GM18511 (cell line): ENCODE data around the gene MCOLN3.
"Not testable (repeated sequence)": the region's sequence is repeated elsewhere in the genome, so short reads cannot be mapped to it uniquely, and the experiment has no call there.

Experiments used
- ATAC-seq: cut with Tn5 transposase; IDR thresholded peaks from one replicate; pipeline ENCODE4 v1.9.1; 2021; ENCODE audit warnings: mild to moderate bottlenecking, moderate library complexity; ENCODE audit not compliant: unreplicated experiment

Gene MCOLN3

DNA sequence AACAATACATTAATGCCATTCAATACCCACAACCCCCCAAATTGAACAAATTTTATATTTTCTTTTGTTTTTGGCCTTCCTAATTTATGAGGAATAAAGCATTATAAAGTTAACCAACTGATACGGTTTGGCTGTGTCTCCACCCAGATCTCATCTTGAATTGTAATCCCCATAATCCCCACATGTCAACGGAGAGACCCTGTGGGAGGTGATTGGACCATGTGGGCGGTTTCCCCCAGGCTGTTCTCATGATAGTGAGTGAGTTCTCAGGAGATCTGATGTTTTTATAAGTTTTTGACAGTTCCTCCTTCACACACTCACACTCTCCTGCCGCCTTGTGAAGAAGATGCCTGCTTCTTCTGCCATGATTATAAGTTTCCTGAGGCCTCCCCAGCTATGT, 6.4 kb upstream of the MCOLN3 start:
- no peak for ATAC-seq

GRCh38 chr1:85049735-85050166, 1.5 kb upstream of the MCOLN3 start:
- ATAC-seq: no peak

DNA sequence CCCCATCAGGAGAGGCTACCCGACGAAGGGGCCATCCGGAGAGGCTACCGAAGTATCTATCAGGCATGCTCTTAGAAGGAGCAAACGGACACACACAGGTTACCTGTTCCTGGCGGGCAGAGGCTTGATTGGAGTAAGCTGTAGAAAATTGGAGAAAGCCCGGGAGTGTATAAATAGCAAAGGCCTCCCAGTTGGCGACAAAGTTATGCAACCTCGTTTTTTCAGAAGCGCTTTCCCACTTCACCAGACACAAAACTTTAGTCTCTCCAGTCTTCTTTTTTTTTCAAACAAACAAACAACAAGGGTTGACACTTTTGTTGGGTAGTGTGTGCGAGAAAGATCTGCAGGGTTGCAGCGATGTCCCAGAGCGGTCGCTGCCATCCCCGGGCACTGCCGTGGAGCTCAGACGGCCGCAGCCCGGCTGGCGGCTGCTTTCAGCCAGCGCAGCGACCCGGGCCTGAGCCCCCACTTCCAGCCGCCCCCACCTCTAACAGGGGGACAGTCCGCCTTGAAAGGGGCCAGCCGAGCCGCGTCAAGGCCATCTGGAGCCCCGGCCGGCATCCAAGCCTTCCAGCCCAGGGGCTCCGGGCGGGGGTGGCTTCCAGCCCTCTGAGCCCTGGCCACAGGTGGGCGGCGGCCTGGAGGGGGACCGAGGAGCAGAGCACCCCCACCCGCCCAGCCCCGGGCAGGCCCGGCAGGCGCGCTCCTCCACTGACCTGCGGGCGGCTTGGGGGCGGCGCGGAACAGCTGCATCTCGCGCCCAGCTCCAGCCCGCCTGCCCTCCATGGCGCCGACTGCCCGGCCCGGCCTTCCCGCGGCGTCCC, 616 bp downstream of the MCOLN3 start:
- ATAC-seq: peak; percentile 69

DNA sequence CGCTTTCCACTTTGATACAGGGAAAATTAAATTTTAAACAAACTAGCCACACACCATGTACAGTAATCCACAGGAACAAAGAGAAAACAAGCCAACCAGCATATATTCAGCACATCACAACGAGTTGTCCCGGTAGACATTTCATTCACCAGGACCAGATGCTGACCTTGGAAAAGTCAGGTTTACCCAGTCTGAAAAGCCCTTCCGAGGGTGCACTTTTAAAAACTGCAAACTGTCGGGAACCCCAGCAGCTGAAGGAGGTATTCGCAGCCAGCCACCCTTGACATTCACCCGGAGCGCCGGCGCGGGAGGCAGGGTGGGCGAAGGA, 1.2 kb downstream of the MCOLN3 start:
- no peak for ATAC-seq

- no peak for ATAC-seq
These were observed 5.9 kb downstream of the MCOLN3 start for GRCh38 chr1:85042413-85042812.

GRCh38 chr1:85041793-85042192, 6.5 kb downstream of the MCOLN3 start:
- ATAC-seq: no peak

GRCh38 chr1:85033221-85033620, 15.1 kb downstream of the MCOLN3 start:
- no peak for ATAC-seq

- no peak for ATAC-seq
These were observed 17.8 kb downstream of the MCOLN3 start for GRCh38 chr1:85030536-85030935.

- ATAC-seq: no peak
These were observed 20.1 kb downstream of the MCOLN3 start for GRCh38 chr1:85028151-85028550.

- peak; percentile 91 for ATAC-seq
These were observed 20.9 kb downstream of the MCOLN3 start for GRCh38 chr1:85027242-85027983.

GRCh38 chr1:85025940-85026339, 22.4 kb downstream of the MCOLN3 start:
- no peak for ATAC-seq

- ATAC-seq: no peak
These were observed 23.6 kb downstream of the MCOLN3 start for GRCh38 chr1:85024736-85025135.

GRCh38 chr1:85022700-85023099, 25.6 kb downstream of the MCOLN3 start:
- no peak for ATAC-seq

- ATAC-seq: no peak
These were observed 28.3 kb downstream of the MCOLN3 start for GRCh38 chr1:85019994-85020393.

DNA sequence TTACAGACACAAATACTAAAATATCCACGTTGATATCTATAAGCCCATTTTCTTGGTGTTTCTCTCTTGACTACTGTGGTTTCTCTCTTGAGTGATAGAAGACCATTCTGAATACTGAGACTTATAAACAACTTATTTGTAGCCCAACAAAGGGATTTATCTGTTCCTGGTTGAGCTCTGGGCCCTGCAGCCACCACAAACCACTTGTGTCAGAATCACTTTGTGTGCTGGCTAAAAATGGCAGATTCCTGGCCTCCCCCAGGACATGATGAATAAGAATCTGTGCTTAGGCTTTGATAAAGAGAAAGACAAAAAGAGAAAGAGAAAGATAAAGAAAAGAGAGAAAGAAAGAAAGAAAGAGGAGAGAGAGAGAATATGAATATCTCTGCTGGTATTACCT, 32.5 kb downstream of the MCOLN3 start:
- ATAC-seq: no peak

DNA sequence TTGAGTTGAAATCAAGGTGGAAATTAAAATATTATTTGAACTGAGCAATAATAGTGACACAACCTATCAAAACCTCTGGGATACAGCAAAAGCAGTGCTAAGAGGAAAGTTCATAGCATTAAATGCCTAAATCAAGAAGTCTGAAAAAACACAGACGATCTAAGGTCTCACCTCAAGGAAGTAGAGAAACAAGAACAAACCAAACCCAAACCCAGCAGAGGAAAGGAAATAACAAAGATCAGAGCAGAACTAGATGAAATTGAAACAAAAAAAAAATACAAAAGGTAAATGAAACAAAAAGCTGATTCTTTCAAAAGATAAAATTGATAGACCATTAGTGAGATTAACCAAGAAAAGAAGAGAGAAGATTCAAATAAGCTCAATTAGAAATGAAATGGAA, 42.7 kb downstream of the MCOLN3 start:
- not testable (repeated sequence) for ATAC-seq

- ATAC-seq: no peak
These were observed 46.6 kb downstream of the MCOLN3 start for GRCh38 chr1:85001742-85002141.

DNA sequence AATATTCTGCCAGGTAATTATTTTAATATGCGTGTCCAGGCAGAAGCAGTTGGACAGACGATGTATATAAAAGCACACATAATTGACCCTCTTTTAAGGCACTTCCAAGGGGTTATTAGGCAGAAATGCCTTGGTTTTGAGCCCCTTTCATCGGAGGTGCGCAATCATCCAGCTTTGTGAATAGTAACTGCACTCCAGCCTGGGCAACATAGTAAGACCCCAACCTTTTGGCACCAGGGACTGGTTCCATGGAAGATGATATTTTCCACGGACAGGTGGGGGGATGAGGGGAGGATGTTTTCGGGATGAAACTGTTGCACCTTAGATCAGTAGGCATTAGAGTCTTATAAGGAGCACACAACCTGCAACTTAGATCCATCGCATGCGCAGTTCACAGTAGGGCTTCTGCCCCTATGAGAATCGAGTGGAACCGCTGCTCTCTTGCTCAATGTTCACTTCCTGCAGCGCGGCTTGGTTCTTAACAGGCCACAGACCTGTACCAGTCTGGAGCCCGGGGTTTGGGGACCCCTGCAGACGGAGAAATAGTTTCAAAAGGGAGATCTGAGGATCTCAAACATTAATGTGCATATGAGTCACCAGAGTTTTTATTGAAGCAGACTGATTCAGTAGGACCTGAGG, 49.5 kb downstream of the MCOLN3 start:
- no peak for ATAC-seq

DNA sequence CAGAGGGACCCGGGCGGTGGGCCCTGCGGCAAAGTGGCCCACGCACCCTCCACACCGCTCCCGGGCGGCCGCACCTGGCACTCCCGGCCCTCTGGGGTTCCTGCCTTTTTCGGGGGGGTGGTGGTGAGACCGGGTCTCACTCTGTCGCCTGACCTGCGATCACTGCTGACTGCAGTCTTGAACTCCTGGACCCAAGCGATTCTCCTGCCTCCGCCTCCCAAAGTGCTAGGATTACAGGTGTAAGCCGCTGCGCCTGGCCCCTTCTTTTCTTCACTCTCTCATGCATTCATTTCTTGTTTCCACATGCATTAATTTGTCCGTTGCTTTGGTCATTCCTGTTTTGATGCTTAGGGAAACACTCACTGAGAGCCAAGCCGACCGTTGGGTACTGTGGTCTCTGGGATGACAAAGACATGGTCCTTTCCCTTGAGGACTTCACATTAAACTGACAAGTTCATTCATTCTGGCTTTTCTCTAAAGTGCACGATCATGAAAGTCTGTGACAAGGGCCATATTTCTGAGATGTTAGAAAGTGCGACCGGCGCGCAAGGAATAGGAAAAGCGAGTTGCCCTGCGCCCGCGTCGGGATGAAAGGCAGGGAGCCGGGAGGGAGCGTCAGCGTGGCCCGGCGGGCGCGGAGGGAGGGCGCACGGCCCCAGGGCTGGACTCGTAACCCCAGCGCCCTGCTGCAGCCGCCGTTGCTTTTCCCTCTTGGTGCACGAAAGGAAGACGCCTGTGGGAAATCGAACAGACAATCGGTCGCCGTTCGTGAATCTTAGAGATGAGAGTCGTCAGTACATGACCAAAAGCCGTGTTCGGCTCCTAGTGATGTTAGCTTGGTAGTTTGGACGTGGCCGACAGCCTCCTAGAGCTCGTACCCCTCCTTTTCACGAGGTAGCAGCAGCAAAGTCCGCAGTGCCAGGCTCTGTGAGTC, 50.4 kb downstream of the MCOLN3 start:
- ATAC-seq: no peak

DNA sequence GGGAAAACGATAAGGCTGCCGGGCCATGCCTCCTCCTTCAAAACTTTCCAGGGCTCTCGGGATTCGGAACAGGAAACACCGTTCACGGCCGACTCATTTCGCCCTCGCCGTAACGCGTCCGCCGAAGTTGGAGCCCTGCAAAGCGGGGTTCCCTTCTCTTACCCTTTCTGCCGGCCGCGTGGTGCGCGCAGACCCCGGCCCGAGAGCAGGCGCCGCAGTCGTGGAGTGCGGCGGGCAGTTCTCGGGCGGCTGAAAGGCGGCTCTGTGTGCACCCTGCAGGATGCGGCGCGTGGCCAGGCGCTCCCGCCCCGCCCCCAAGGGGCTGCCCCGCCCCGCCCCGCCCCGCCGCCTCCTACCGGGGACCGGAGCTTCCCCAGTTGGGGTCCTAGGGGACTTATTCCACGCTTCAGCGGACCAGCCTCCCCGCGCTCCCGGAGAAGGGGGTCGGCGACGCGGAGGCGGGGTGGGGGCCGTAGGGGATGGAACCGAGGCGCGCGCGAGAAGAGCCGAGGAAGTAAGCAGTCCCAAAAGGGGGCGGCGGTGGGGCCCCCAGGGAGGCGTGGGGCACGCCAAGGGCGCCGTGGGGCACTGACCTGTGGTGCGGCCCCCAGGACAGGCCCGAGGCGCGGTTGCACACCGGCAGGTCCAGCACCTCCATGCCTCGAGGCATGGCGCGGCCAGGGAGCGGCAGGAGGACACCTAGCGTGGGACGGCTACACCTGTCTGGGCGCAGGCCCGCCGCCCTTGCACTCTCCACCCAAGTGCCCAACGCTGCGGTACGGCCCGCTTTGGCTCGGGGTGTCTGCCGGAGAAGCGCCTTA, 51.2 kb downstream of the MCOLN3 start, which contains the start of gene MCOLN2:
Gene MCOLN2 (minus strand): TSS at position 268 of the 821 bp plus-strand sequence. CDS start 241 bp downstream, at position 27.
- ATAC-seq: peak; percentile 46
